ENCODE data around the gene SFT2D1.

SFT2D1 gene

DNA sequence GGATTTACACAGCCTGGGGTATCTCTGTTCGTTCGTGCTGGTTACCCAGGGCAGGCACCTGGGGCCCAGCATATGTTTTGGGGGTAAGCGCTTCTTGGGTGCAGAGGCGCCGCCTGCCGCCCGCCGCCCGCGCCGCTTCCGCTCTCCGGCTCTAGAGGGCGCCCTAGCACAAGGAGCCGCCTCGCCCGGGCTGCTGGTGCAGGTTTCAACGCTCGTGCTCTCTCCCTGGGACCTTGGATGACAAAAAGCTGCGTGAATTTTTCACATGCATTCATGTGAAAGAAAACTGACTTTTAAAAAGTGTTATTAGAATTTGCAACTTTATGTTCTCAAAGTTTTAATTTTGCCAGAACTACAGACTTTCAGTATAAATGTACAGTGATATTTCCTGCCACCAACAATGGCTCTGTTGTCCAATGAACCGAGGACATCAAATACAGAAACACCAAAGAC is 66.6 kb downstream of the SFT2D1 start:
- peak; percentile 49 for DNase-seq

DNA sequence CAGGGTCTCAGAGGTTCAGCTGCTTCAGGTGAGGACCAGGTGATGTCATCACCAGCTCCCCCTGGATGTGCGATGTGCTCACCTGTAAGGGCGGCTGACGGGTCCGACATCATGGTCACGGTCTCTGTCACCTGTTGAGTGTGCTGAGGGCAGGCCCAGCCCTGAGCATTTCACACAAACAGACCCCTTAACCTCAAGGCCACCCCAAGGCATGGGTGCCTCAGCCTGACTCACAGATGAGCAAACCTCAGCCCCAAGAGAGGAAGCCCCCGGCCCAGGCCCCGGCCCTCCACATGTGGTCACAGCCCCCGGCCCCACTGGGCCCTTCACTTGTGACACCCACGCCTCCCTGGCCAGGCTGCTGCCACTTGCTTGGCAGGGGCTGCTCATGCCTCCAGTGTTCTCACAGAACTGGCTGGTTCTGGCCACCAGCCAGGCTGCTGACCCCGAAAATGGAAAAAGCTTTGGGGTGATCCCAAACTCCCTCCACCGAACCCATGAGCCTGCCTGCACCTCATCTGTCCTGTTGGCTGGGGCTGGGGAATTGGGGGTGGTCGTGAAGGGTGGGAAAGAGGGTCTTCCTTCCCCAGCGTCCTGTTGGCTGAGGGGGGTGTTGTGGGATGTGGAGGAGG is 67.5 kb downstream of the SFT2D1 start:
- no peak for DNase-seq

DNA sequence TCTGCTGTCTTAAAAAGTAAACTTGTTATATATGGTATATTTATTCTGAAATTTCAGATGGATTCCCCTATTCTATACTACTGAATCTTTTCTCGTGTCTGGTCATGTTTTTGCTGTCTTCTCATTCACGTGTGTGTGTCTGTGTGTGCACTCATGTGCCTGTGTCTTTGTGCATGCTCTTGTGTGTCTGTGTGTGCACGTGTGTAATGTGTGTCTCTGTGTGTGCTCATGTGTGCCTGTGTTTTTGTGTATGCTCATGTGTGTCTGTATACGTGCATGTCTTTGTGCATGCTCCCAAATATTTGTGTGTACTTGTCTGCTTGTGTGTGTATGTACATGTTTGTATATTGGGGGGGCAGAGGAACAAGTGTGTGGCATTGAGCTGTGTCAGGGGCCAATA is 68.2 kb downstream of the SFT2D1 start:
- DNase-seq, result no peak

DNA sequence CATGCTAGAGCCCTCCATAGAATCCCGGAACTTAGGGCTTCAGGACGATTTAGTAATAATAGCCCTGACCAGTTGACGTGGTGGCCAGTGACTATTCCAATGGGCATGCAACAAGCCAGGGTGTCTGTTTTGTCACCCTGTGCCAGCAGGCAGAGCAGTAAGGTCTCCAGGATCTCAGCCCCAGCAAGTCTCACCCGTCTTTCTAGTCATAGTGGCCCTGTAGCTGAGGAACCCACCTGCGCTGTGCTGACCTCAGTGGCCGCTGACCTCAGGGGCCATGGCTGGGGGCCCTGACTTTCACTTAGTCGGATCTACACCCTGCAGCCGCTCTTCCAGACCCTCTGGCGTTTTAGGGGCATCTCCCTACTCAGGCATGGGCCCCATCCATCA is 71.0 kb downstream of the SFT2D1 start:
- no peak for DNase-seq

DNA sequence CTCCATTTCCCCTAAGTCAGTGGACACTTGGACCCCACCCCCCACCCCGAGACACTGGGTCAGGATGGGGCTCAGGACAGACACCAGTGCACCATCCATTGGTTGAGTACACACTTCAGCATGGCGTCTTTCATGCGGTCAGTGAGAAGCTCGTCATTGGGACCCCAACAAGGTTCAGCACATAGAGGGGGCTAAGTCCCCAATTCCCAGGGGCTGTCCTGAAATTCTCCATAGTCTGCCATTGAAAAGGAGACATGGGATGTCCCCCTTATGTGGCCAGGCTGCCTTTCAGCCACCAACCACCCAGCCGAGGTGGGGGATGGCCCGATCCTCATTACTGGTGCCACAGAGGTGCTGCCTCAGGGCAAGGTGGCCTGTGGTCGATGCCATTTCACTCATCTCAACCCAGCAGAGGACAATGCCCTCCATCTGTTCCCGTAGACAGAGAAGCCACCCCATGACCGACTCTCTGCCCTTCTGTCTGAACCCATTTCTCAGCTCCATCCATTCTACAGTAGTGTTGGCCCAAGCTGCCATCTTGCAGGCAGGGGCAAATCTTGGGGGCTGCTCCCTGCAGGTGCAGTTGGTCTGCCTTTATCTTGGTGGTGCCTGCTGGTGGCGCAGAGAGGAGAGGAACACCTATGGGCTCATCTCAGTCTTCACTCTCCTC is 71.5 kb downstream of the SFT2D1 start:
- no peak for DNase-seq
